Fibroblast of skin of right biceps (primary cell): ENCODE measurements around the gene STK10.
"Not testable (repeated sequence)": the region's sequence is repeated elsewhere in the genome, so short reads cannot be mapped to it uniquely, and the experiment has no call there.

Source experiments
- DNase-seq: peaks from one replicate; pipeline ENCODE4 v3.0.0-alpha.2; 2013

STK10 gene

DNA sequence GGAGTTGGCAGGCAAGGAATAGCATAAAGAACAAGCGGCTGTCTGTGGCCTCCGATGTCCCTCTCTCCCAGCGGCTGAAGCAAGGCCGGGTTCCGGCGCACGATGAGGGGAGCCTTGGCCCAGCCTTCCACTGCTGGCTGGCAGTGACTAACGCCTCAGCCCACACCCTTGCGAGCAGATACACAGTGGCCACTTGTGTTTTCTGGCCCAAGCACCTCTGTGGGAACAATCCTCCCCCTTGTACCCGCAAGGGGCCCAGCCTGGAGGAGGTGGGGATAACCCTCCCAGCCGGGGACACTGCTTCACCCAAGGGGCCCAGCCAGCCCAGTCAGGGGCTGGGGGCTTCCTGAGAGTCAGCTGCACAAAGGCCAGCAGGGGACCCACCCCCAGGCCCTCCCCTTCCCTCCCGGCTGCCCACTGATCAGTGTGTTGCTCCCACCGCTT lies 23.2 kb downstream of the STK10 start:
- no peak for DNase-seq

DNA sequence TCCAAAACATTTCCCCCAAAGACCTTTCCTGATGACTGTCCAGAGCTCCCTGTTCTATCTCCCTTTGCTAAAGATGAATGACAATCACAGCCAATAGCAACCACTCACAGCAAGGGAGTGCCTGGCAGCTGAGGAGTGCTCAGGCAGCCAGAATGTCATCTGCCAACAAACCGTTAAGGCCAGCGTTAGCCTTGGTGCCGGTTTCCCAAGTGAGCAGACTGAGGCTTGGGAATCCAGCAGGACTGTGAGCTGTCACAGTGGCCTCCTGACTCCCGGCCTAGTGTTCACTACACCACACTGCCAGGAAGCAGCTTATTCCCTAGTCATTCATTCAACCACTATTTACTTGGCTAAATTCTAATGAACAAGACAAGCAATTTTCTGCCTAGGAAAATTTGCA lies 24.7 kb downstream of the STK10 start:
- peak; percentile 21 for DNase-seq

DNA sequence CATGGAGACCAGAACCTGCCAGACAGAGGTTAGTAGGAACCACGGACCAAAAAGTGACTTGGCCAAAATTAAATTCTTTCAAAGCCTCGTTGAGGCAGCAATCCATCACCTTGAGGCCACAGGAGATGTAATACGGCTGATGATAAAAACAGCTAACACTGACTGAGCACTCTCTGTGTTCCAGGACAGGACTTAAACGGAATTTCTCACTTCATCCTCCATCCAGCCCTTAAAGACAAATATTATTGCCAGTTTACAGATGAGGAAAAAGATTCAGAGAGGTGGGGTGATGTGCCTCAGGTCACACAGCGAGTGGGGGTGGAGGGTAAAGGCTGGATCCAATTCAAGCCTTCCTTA lies 25.1 kb downstream of the STK10 start:
- no peak for DNase-seq

DNA sequence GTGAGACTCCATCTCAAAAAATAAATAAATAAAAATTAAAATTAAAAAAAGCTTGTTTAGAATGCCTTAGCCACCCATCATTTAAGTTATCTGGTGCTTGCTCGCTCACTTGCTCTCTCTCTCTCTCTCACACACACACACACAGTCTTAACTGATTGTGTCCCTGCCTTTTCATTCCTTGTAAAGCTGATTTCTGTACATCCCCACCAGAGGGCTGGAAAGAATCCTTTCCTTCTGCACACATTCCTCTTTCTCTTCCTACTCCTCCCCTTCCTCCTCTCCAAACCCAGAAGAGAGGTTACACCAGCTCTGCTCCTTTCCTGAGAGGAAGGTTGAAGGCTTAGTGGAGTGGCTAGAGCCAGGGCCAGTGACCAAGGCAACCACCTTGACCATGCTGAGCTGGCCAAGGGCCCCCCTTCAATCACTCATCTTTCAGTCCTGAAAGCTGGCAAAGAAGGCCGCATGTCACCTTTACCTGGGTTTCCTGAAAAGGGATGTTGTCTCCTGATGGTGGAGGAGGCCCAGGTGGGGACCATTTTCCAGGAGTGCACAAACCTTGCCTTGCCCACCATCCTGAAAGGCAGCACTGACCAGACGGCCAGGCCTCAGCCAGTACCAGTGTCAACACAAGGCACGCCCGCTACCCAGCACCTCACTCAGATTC lies 25.6 kb downstream of the STK10 start:
- peak; percentile 41 for DNase-seq

DNA sequence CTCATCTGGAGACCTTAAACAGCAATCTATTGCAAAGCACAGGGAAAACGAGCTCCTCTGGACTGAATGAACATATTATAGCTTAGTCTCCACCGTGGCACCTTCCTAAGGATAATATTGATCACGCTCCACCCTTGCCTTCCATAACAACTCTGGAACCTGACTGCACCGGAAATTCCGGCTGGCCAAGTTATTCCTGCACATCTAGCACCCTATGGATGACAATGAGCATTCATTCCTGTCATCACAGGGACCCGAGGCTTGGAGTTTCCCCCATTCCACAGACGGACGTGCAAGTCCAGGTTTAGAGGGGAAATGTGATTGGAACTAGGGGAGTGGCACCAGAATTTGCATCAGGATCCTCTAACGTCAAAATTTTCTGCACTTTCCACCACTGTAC lies 27.5 kb downstream of the STK10 start:
- no peak for DNase-seq

DNA sequence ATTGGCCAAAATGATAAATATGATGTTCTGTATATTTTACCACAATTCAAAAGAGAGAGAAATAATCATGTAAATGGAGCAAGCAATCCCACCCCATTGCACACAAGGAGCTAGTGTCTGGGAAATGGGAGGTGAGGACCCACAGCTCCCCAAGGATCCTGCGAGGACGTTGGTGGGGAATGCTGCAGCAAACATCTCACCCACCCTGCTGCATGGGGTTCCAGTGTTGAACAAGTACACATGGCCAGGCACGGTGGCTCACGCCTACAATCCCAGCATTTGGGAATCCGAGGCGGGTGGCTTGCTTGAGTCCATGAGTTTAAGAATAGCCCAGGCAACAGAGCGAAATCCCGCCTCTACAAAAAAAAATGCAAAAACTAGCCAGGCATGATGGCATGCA lies 29.0 kb downstream of the STK10 start:
- DNase-seq = no peak

DNA sequence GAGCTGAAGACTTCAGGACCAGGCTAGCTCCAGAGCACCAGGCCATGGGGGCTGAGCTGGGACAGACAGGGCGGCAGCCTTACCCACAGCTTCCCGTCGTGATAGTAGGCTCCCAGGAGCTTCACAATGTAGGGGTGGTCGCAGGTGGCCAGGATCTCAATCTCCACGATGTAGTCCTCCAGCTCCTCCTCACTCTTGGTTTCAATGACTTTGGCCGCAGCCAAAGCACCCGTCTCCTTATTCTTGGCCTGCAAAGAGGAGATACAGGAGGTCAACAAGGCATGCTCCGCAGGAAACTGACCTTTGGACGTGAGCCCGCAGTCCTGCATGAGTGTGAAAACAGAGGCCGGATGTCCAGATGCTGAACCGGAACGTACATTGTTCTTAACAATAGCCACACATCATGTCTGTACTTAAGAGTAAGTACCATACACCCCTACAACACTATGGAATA lies 31.5 kb downstream of the STK10 start:
- no peak for DNase-seq

DNA sequence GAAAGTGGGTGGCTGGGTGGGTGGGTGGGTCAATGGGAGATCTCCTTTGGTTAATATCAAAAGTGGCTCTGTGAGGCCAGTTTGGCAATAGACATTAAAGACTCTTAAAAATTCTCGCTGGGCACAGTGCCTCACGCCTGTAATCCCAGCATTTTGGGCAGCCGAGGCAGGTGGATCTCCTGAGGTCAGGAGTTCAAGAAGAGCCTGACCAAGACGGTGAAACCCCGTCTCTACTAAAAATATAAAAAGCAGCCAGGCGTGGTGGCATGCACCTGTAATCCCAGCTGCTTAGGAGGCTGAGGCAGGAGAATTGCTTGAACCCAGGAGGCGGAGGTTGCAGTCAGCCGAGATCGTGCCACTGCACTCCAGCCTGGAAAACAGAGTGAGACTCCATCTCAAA lies 32.9 kb downstream of the STK10 start:
- not testable (repeated sequence) for DNase-seq

DNA sequence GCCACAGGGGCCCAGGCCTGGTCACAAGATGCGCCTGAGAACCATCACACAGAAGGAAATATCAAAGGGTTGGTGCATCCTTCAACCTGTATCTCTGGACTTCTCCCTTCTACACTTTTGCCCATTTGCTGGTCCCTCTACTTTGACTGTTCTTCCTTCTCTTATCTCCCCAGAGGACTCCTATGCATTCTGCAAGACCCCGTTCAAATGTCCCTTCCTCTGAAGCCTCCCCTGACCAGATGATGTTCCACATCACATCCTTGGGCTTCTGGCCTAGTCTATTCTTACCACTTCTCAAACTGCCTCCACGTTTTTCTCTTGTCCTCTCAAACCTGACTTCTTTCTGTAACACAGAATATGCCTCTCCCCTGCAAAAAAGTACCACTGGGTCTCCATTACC lies 34.3 kb downstream of the STK10 start:
- DNase-seq = no peak

DNA sequence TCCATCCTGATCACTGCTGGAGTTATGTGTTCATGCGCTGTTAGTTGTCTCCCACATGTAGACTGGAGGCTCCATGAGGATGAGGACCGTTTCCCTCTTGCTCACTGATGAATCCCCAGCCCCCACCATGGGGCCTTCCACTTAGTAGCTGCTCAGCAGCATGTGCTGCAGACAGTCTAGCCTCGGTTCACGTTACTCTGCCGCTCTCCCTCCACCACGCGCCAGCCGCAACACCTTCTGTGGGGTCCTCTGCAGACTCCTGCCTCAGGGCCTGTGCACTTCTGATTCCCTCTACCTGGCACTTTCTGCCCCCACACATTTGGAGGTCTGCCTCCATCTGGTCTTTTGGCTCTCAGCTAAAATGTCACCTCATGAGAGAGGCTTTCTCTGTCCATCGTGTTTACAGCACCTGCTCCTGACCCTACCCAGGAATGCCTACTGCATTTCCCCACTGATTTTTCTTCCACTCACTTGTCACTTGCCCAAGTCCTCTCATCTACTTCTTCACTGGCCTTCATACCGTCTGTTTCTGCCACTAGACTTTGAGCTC lies 36.3 kb downstream of the STK10 start:
- no peak for DNase-seq

DNA sequence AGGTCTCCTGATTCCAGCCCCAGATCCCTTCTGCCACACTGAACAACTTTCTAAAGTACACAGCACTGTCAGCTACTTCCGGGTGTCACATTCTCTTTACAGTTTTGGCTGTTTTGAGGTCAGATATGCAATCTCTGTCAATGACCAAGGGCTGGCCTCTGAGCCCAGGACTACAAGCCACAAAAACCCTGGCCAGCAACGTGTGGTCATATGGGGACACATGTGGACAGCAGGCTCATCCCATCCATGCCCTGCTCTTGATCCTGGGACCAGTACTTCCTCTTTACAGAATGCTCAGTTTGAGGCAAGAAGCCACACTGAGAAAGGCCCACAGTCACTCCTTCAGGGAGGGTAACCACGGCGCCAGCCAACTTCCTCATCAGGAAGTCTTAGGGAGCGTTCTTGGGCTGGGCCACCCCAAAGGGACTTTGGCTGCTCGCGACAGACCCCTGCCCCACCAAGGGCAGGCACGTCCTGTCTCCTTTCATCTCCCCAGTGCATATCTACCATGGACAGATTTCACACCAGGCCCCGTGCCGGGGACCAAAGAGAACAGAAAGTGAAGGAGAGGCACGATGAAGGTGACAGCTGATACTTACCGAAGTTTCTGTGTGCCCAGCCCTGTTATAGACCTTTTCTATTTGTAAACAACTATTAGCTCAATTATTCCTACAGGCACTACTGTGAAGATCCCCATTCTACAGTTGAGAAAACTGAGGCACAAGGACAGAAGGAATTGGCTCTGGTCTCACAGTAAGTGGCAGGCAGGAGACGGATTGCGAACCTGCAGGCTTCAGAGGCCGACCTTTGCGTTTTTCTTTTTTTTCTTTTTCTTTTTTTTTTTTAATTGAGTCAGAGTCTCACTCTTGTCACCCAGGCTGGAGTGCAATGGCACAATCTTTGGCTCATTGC lies 37.3 kb downstream of the STK10 start:
- DNase-seq = no peak

DNA sequence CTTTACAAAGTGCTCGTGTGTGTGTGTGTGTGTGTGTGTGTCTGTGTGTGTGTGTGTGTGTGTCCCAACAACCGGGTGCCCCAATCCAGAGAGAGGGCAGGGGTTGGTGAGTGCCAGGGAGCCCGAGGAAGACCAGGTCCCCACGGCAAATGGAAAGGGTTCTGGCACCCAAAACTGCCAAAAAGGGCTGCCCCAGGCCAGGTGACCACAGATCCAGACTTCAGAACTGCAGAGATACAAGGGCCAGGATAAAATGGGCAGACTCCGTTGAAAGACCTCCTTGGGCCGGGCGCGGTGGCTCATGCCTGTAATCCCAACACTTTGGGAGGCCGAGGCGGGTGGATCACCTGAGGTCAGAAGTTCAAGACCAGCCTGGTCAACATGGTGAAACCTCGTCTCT lies 38.5 kb downstream of the STK10 start:
- not testable (repeated sequence) for DNase-seq

DNA sequence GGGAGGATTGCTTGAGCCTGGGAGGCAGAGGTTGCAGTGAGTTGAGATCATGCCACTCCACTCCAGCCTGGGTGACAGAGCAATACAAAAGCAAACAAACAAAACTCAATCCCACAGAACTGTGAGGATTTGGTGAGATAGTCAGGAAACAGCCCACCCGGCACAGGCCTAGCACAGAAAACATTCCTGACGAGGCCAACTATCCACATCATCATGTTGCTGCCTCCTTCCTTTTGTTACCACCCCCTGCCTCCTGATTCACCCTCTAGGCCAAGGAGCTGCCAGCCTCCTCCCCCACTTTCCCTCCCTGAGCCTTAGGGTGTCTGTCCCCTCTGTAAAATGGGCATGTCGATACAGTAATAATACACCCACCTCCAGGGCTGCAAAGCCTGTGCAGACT lies 39.0 kb downstream of the STK10 start:
- DNase-seq = peak; percentile 81

DNA sequence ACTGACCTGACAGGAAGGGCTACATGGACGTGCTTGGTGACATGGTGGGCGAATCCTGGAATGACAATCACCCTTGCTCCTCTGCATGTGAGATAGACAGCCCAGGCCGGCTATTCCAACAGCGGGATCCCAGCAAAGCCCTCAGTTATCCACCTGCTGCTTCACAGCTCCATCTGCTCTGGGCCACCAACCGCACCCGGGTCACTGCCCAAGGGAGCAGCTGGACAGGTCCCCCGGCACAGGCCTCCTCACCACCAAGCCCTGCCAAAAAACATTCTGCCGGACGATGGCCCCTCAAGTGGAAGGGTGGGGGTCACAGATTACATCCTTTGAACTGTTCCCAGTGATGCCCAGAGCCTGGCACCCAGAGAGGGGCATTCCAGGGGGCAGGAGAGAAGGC lies 39.6 kb downstream of the STK10 start:
- DNase-seq = no peak

DNA sequence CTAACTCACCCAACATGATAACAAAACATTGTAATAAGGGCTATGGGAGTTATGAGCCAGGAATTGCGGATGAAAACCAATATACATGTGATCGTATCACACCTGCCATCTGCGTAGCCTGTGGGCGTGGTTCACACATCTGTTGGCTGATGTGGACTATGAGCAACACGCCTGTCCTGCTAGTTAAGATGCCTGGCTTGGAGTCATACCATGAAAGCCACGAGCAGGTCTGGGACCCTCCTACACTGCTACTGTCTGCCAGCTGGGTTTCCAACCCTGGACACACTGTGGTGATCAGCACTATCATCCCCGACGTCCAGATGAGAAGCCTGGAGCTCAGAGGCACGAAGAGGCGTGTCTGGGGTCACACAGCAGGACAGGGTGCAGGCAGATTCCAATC lies 40.2 kb downstream of the STK10 start:
- DNase-seq = no peak

DNA sequence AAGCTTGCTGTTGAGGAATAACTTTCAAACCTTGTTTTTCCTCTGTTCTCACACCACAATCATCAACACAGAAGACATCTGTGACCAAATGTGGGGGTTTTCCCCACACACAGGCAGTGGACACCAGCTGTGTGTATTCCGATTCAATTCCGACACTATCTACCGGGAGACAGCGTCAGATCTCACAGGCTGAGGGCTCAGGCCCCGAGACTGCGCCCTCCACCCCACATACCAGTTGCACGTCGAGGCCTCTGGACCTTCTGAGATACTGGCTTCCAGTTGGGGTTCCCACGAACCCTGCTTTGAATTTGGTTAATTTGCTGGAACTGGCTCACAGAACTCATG lies 41.3 kb downstream of the STK10 start:
- no peak for DNase-seq

DNA sequence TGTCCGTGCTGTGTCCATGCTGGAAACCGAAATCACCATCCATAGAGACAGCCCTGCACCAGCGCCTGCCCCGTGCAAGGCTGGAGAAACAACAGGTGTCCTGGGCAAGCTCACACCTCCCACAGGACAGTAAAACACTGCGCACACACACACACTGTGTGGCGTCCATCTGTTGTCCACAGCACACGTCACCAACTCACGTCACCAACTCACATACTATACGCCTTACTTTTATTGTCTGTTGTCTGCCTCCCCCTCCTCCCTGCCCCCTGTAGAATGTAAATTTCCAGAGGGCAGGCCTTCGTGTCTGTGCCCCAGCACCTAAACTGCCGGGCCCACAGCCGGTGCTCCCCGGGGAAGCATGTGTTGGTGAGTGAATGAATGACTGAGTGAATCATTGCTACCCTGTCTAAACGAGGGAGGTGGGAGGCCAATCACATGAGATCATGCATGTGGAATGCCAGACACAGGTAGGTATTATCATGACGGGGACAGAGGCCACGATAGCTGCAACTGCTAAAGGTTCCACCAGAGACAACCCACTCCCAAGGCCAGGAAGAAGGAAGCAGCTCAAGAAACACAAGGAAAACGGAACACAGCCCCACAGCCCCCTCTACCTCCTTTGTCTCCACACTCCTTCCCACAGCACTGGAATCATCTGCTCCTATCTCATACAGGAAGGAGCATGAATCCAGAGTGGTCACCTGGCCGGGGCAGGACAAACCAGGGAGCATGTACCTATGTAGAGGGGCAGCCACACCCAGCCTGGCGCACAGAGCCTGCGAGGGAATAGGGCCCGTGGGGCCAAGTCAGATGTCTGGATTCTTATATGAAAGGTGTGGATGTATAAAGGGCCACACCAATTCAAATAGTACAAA lies 41.9 kb downstream of the STK10 start:
- DNase-seq = peak; percentile 19

DNA sequence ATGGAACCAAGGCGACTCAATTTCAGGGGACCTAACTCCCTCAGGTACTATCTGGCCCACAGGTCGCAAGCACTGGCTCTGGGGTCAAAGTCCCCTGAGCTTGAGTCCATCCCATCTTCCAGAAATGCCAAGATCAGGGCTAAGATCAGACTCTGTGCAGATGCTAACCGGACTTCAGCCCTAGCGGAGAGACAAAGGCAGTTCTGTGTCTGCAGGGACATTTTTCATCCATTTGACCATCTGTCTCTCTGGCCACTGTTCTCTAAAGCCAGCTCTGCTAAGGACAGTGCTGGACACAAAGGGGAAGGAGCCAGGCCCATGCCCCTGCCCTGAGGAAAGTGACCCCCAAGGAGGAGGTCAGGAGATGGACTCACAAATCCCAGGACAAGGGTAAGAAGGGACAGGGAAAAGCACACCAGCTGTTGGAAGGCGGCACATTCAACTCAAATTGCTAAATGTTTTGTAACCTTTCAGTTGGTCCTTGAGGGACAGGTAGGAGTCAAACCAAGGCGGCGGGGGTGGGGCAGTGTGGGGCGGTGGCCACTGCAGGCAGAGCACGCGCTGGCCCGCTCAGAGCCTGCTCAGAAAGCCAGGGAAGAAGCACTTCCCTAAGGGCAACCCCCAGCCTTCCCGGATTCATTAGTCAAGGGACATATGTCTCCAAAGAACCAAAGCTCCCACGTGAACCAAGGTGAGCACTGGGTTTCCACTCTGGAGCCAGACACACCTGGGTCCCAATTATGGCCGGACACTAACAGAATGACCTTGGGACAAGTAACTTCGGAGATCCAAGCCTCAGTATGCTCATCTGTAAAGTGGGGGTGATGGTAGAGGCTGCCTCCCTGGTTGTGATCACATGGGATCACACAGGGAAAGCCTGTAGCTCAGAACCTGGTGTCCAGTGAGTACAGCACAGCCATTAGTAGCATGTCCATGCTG lies 42.8 kb downstream of the STK10 start:
- DNase-seq = no peak

DNA sequence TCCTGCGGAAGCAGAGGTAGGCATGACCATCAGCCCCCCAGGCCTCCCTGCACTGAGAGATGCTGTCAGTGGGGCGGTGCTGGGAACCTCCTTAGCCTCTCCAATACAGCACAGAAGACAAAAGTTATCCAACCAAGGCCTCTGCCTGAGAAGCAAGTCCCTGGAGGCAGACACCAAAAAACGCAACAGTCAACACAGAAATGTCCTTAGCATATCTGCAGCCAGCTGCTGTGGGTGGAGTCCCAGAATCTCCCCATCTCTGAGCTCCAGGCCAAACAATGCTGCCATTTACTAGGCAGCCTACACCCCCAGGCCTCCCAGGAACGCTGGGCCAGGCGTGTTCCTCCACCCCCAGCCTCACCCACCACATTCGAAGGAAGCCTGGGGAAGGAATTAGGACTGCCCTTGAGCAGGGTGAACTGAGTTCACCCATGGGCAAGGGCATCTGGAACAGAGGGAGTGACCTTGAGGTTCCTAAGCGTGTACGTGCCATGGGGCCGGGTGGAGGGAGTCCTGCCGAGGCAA lies 43.7 kb downstream of the STK10 start:
- no peak for DNase-seq

DNA sequence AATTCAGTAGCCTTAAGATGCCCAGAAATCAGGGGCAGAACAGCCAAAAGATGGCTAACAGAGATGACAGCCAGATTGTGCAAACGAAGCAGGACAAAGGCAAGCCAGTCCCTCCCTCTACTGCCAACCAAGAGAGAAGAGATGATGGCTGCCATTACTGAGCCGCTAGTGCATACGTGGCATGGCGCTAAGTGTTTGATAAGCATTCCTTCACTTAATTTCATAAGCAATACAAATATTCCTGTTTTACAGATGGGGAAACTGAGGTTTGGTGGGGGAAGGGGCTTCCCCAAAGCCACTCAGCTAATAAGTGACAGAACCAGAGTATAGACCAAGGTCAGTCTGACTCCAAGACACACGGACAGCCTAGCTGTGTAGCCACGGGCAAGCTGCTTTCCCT lies 44.1 kb downstream of the STK10 start:
- no peak for DNase-seq

DNA sequence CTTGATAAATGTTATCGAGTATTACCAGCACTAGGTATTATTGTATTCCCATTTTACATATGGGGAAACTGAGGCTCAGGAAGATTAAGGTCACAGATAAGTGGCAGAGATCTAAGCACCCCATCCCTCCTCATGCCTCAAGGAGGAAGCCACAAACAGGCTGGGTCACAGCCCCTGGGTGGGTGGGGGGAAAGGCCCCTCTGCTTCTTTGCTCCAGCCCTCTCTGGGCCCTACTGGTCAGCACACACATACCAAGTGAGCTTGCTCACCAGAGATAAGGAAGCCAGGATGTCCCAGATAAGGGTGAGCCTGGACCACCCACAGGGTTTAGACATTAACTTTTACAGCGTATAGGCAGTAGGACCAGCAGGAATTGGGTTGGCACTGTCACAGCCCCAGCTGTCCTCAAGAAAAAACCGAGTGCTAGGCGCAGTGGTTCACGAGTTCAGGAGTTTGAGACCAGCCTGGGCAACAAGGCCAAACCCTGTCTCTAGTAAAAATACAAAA lies 45.3 kb downstream of the STK10 start:
- peak; percentile 20 for DNase-seq

DNA sequence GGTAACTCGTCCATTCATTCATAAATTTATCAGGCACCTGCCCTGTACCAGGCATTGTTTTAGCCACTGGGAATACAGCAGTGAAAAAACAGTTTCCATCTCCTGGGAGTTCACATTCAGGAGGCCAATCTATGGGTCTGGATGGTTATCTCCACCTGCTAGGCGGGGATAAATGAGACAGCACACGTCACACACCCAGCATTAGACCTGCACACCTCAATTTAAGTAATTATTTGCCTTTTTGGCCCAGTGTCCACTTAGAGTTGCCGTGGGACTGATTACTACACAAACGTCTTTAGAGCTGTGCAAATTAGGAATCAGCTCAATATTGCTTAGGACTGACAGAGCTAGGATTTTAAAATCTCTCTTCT lies 46.1 kb downstream of the STK10 start:
- no peak for DNase-seq
